H9 (cell line): ENCODE data around the gene SRP72. TPM values are rescaled to one million over a fixed set of nuclear protein-coding genes. Genes with fewer than 3 reads are reported as not detected.

Experiments
- DNase-seq: peaks from one replicate; pipeline ENCODE4 v3.0.0-alpha.2; 2017
- H2AFZ ChIP-seq: one replicate; pipeline ENCODE4 v1.6.1; 2013; ENCODE audit warnings: mild to moderate bottlenecking, low read length, control low read depth, moderate library complexity
- H2AK5ac ChIP-seq: 2 replicates; pipeline ENCODE4 v1.6.1; 2013; ENCODE audit warnings: low read length, control low read depth, mixed read lengths; ENCODE audit not compliant: insufficient read length
- H2BK120ac ChIP-seq: one replicate; pipeline ENCODE4 v1.6.1; 2013; ENCODE audit warnings: low read depth, mild to moderate bottlenecking, low read length, control low read depth, inconsistent platforms; ENCODE audit not compliant: poor library complexity, severe bottlenecking
- H2BK12ac ChIP-seq: 2 replicates; pipeline ENCODE4 v1.6.1; 2013; ENCODE audit warnings: low read length, control low read depth, mixed read lengths, low read depth; ENCODE audit not compliant: insufficient read length
- H2BK15ac ChIP-seq: 2 replicates; pipeline ENCODE4 v1.6.1; 2013; ENCODE audit warnings: low read depth, low read length, control low read depth
- H2BK20ac ChIP-seq: one replicate; pipeline ENCODE4 v1.6.1; 2013; ENCODE audit warnings: low read depth, mild to moderate bottlenecking, low read length, control low read depth, inconsistent platforms; ENCODE audit not compliant: poor library complexity, severe bottlenecking
- H2BK5ac ChIP-seq: 2 replicates; pipeline ENCODE4 v1.6.1; 2013; ENCODE audit warnings: low read length, control low read depth, mixed read lengths; ENCODE audit not compliant: insufficient read length
- H3K14ac ChIP-seq: 2 replicates; pipeline ENCODE4 v1.6.1; 2013; ENCODE audit warnings: low read length, control low read depth; ENCODE audit not compliant: insufficient read depth
- H3K18ac ChIP-seq: 2 replicates; pipeline ENCODE4 v1.6.1; 2013; ENCODE audit warnings: low read depth, mild to moderate bottlenecking, mixed read lengths, low read length, control low read depth; ENCODE audit not compliant: insufficient read length
- H3K23ac ChIP-seq: 2 replicates; pipeline ENCODE4 v1.6.1; 2013; ENCODE audit warnings: low read length, control low read depth, mixed read lengths, low read depth; ENCODE audit not compliant: insufficient read length
- H3K23me2 ChIP-seq: 2 replicates; pipeline ENCODE4 v1.6.1; 2013; ENCODE audit warnings: low read depth, mild to moderate bottlenecking, mixed read lengths, low read length, control low read depth; ENCODE audit not compliant: insufficient read length, poor library complexity, severe bottlenecking
- H3K27ac ChIP-seq: 2 replicates; pipeline ENCODE4 v1.5.1; 2013; ENCODE audit warnings: low read length, control low read depth, mixed read lengths, low read depth; ENCODE audit not compliant: insufficient read length
- H3K27me3 ChIP-seq: 2 replicates; pipeline ENCODE4 v1.6.1; 2013; ENCODE audit warnings: low read length, control low read depth, inconsistent platforms; ENCODE audit not compliant: insufficient read depth
- H3K4ac ChIP-seq: 2 replicates; pipeline ENCODE4 v1.6.1; 2013; ENCODE audit warnings: low read depth, mild to moderate bottlenecking, control low read depth, inconsistent platforms, low read length, moderate library complexity
- H3K4me1 ChIP-seq: 2 replicates; pipeline ENCODE4 v1.6.1; 2013; ENCODE audit warnings: low read length, control low read depth, inconsistent platforms; ENCODE audit not compliant: insufficient read depth
- H3K4me2 ChIP-seq: 2 replicates; pipeline ENCODE4 v1.6.1; 2013; ENCODE audit warnings: low read length, control low read depth, mixed read lengths; ENCODE audit not compliant: insufficient read length, insufficient read depth
- H3K56ac ChIP-seq: 2 replicates; pipeline ENCODE4 v1.6.1; 2013; ENCODE audit warnings: low read depth, mild to moderate bottlenecking, mixed read lengths, low read length, control low read depth; ENCODE audit not compliant: insufficient read length
- H3K79me1 ChIP-seq: 2 replicates; pipeline ENCODE4 v1.6.1; 2013; ENCODE audit warnings: low read depth, mild to moderate bottlenecking, moderate library complexity, low read length, control low read depth, inconsistent platforms; ENCODE audit not compliant: insufficient read depth, poor library complexity, severe bottlenecking
- H3K79me2 ChIP-seq: 2 replicates; pipeline ENCODE4 v1.6.1; 2013; ENCODE audit warnings: low read length, control low read depth, inconsistent platforms; ENCODE audit not compliant: insufficient read depth
- H3K9ac ChIP-seq: 2 replicates; pipeline ENCODE4 v1.6.1; 2013; ENCODE audit warnings: low read length, control low read depth, mixed read lengths; ENCODE audit not compliant: insufficient read length; ENCODE audit errors: extremely low read depth
- H3K9me3 ChIP-seq: one replicate; pipeline ENCODE4 v1.6.1; 2013; ENCODE audit warnings: low read depth, low read length, inconsistent platforms; ENCODE audit not compliant: control insufficient read depth
- H3T11ph ChIP-seq: one replicate; pipeline ENCODE4 v1.6.1; 2013; ENCODE audit warnings: mild to moderate bottlenecking, low read length, control low read depth, inconsistent platforms
- H4K20me1 ChIP-seq: one replicate; pipeline ENCODE4 v1.6.1; 2013; ENCODE audit not compliant: control insufficient read depth, insufficient read length, insufficient read depth
- H4K5ac ChIP-seq: 2 replicates; pipeline ENCODE4 v1.6.1; 2013; ENCODE audit warnings: low read depth, mild to moderate bottlenecking, mixed read lengths, low read length, control low read depth; ENCODE audit not compliant: insufficient read length
- H4K8ac ChIP-seq: replicated peaks from 2 replicates; pipeline ENCODE4 v1.6.1; 2013; ENCODE audit warnings: low read length, control low read depth, mixed read lengths, low read depth; ENCODE audit not compliant: insufficient read length
- H4K91ac ChIP-seq: 2 replicates; pipeline ENCODE4 v1.6.1; 2013; ENCODE audit warnings: low read depth, mild to moderate bottlenecking, moderate library complexity, mixed read lengths, low read length, control low read depth; ENCODE audit not compliant: insufficient read length
- H3K27ac Mint-ChIP-seq, 3 experiments: 2 replicates in 2 of 3; 3 replicates in 1 of 3; pipeline ENCODE4 v1.8.0; 2020 to 2021; ENCODE audit warnings: mixed read lengths in 3 of 3, mild to moderate bottlenecking in 1 of 3, moderate library complexity in 1 of 3
- H3K27me3 Mint-ChIP-seq: 2 replicates; pipeline ENCODE4 v1.8.0; 2021; ENCODE audit warnings: low read depth, mild to moderate bottlenecking, moderate library complexity, mixed read lengths
- H3K36me3 Mint-ChIP-seq, 3 experiments: 2 replicates in 2 of 3; 3 replicates in 1 of 3; pipeline ENCODE4 v1.8.0; 2020 to 2021; ENCODE audit warnings: low read depth in 3 of 3, mixed read lengths in 3 of 3; ENCODE audit not compliant: insufficient read depth in 1 of 3
- H3K4me1 Mint-ChIP-seq, 2 experiments: 2 replicates each; pipeline ENCODE4 v1.8.0; 2020; ENCODE audit warnings: mixed read lengths in 2 of 2
- H3K4me3 Mint-ChIP-seq, 2 experiments: 2 replicates in 1 of 2; 3 replicates in 1 of 2; pipeline ENCODE4 v1.8.0; 2020 to 2021; ENCODE audit warnings: mild to moderate bottlenecking in 2 of 2, mixed read lengths in 2 of 2, moderate library complexity in 1 of 2
- H3K9me3 Mint-ChIP-seq, 2 experiments: 2 replicates in 1 of 2; 3 replicates in 1 of 2; pipeline ENCODE4 v1.8.0; 2020; ENCODE audit warnings: mild to moderate bottlenecking in 2 of 2, mixed read lengths in 2 of 2, moderate library complexity in 1 of 2
- CTCF ChIP-seq: fragments of 200-600 bp; sonication (generic); conservative IDR thresholded peaks from 3 replicates; pipeline ENCODE4 v1.8.0; 2021; ENCODE audit warnings: antibody characterized with exemption, mild to moderate bottlenecking
- WGBS: extraction: QIAGEN DNeasy Blood & Tissue Kit; methylation state at CpG from one replicate; pipeline ENCODE4 v1.1.7; 2013; ENCODE audit warnings: missing lambda C conversion rate, low lambda C conversion rate, mixed read lengths; ENCODE audit not compliant: insufficient read length; ENCODE audit errors: extremely low coverage; 5-methylcytosine and 5-hydroxymethylcytosine counted together
- total RNA-seq: library from RNA; stranded (reverse); gene quantifications from 2 replicates; pipeline ENCODE4 v1.2.1, GENCODE V29; 2021

The SRP72 gene
- total RNA-seq, 1 experiment from 2014 or later = 141 TPM

GRCh38 chr4:56531149-56531770 lies 63.8 kb downstream of the SRP72 start:
- Histone ChIP-seq H3K79me2 (no peaks in the 10 kb centered on the region), H3T11ph (no peak overlapping the region), H3K27ac (no peak overlapping the region), H2AFZ (no peak overlapping the region), H4K8ac (no peak overlapping the region), H3K4ac (no peak overlapping the region), H4K20me1 (no peaks in the 10 kb centered on the region), H3K27me3 (peaks cover 24% of the 10 kb centered on the region; the same call in 1 of the 2 replicates), H3K18ac (no peak overlapping the region), H3K4me1 (no peaks in the 10 kb centered on the region), H2BK5ac (no peak overlapping the region), H3K14ac (no peak overlapping the region), H3K23ac (no peak overlapping the region), H2BK120ac (no peak overlapping the region), H2AK5ac (no peak overlapping the region), H3K23me2 (peaks cover 11% of the 10 kb centered on the region), H2BK15ac (no peak overlapping the region), H3K4me2 (peak overlapping the region; percentile 96), H3K79me1 (no peaks in the 10 kb centered on the region), H3K56ac (no peak overlapping the region), H3K9me3 (no peaks in the 10 kb centered on the region), H2BK20ac (no peak overlapping the region), H2BK12ac (no peak overlapping the region), H4K5ac (no peak overlapping the region), H3K9ac (peak overlapping the region; percentile 70), H4K91ac (no peak overlapping the region)
- H3K36me3 Mint-ChIP-seq = no peaks in the 10 kb centered on the region; a peak in 1 of 7 replicates
- WGBS = no CpG with 5 or more reads among the region's 11 CpGs
- no peak for DNase-seq
- peaks cover 2 to 4% of the 10 kb centered on the region in 2 experiments; a peak in 2 of 4 replicates for H3K4me1 Mint-ChIP-seq
- H3K9me3 Mint-ChIP-seq = no peaks in the 10 kb centered on the region
- no peak overlapping the region for H3K4me3 Mint-ChIP-seq
- no peak overlapping the region for H3K27ac Mint-ChIP-seq
- peaks cover 42% of the 10 kb centered on the region for H3K27me3 Mint-ChIP-seq
- TF ChIP-seq CTCF = no peak
